HepG2 (cell line): Measurements from ENCODE around the gene GAB3. TPM values are rescaled to one million over a fixed set of nuclear protein-coding genes. Genes with fewer than 3 reads are reported as not detected.

Source experiments
- ATAC-seq: fragments of 200-7000 bp; cut with Tn5 transposase; 3 replicates; pipeline ENCODE4 v1.9.1; 2020; ENCODE audit warnings: mild to moderate bottlenecking, moderate library complexity
- BruUV-seq: library from RNA; stranded (reverse); fragments of 400-500 nt; replicated peaks from 2 replicates; lab custom pipeline; 2021; lab: Mats Ljungman, UMichigan
- CTCF ChIA-PET: fragments of 300-600 bp; formaldehyde crosslinking; extraction: SDS; loops from one replicate; lab custom pipeline; 2021; ENCODE audit warnings: low total read pairs, inconsistent platforms, low intra/inter-chr PET ratio; lab: Yijun Ruan, JAX
- POLR2A ChIA-PET: fragments of 350-600 bp; sonication (Branson Sonifier 250); formaldehyde crosslinking; loops from one replicate; lab custom pipeline; 2020; ENCODE audit warnings: antibody characterized with exemption, inconsistent platforms; lab: Yijun Ruan, JAX
- DNase-seq: peaks from one replicate; pipeline ENCODE4 v3.0.0-alpha.2; 2015; ENCODE audit warnings: low spot score
- FAIRE-seq: peaks from 3 replicates; lab custom pipeline; 2011; peaks lifted over from hg19 to GRCh38; lab: Jason Lieb, UNC
- H2AFZ ChIP-seq: one replicate; pipeline ENCODE4 v1.6.1; 2011; ENCODE audit warnings: low read length, inconsistent platforms
- H3K27ac ChIP-seq: fragments of 300-600 bp; 3 replicates; pipeline ENCODE4 v1.8.0; 2011; ENCODE audit warnings: mixed run types, mild to moderate bottlenecking, mixed read lengths, low read length, inconsistent platforms; ENCODE audit not compliant: insufficient read depth; ENCODE audit errors: extremely low read length
- H3K27me3 ChIP-seq, 2 experiments: fragments of 200-600 bp in 1 of 2; 2 replicates in 1 of 2; 3 replicates in 1 of 2; pipeline versions ENCODE4 v1.6.0 to v1.8.0; 2011; ENCODE audit warnings: low read length in 2 of 2, mild to moderate bottlenecking in 2 of 2, moderate library complexity in 2 of 2, inconsistent platforms in 1 of 2; ENCODE audit not compliant: insufficient read depth in 2 of 2, control insufficient read depth in 1 of 2
- H3K36me3 ChIP-seq, 2 experiments: fragments of 200-600 bp in 1 of 2; replicated peaks in 1 of 2; 2 replicates in 1 of 2; 3 replicates in 1 of 2; pipeline versions ENCODE4 v1.5.1 to v1.8.0; 2011; ENCODE audit warnings: low read length in 2 of 2, inconsistent platforms in 1 of 2; ENCODE audit not compliant: insufficient read depth in 2 of 2, control insufficient read depth in 1 of 2
- H3K4me1 ChIP-seq: 2 replicates; pipeline ENCODE4 v1.5.1; 2012; ENCODE audit warnings: low read length, inconsistent platforms; ENCODE audit not compliant: insufficient read depth
- H3K4me2 ChIP-seq: 2 replicates; pipeline ENCODE4 v1.6.0; 2011; ENCODE audit warnings: low read depth, low read length, inconsistent platforms
- H3K4me3 ChIP-seq, 3 experiments: fragments of 200-600 bp in 1 of 3; sonication (generic), shearing (Covaris generic) in 1 of 3; replicated peaks in 1 of 3; 2 replicates each; pipeline ENCODE4 v1.5.1; 2011 to 2016; ENCODE audit warnings: low read length in 3 of 3, inconsistent platforms in 2 of 3, low read depth in 2 of 3, mild to moderate bottlenecking in 2 of 3, control low read depth in 1 of 3, mixed read lengths in 1 of 3; ENCODE audit not compliant: insufficient read depth in 1 of 3
- H3K79me2 ChIP-seq: one replicate; pipeline ENCODE4 v1.6.1; 2011; ENCODE audit warnings: low read length, inconsistent platforms; ENCODE audit not compliant: insufficient read depth
- H3K9ac ChIP-seq: 2 replicates; pipeline ENCODE4 v1.6.0; 2011; ENCODE audit warnings: mild to moderate bottlenecking, low read depth, low read length, inconsistent platforms; ENCODE audit not compliant: insufficient read depth
- H3K9me3 ChIP-seq: 2 replicates; pipeline ENCODE4 v1.5.1; 2012; ENCODE audit warnings: mild to moderate bottlenecking, low read length
- H4K20me1 ChIP-seq: 2 replicates; pipeline ENCODE4 v1.6.0; 2011; ENCODE audit warnings: inconsistent platforms, mild to moderate bottlenecking, low read length, moderate library complexity; ENCODE audit not compliant: insufficient read depth
- CEBPB ChIP-seq: IDR thresholded peaks from 2 replicates; pipeline ENCODE4 v1.6.1; 2011; ENCODE audit warnings: low read depth, low read length, improper control_type of control experiment, borderline replicate concordance
- EP300 ChIP-seq, 3 experiments: sonication (generic) in 1 of 3; formaldehyde crosslinking in 1 of 3; IDR thresholded peaks; 2 replicates each; pipeline versions ENCODE4 v1.5.1 to v1.6.1; 2011 to 2020; ENCODE audit warnings: low read depth in 2 of 3, low read length in 2 of 3, borderline replicate concordance in 1 of 3, improper control_type of control experiment in 1 of 3, mild to moderate bottlenecking in 1 of 3, missing genetic modification reagents in 1 of 3, moderate library complexity in 1 of 3
- NFATC3 ChIP-seq: sonication (generic); formaldehyde crosslinking; IDR thresholded peaks from 2 replicates; pipeline ENCODE4 v1.5.1; 2020; ENCODE audit warnings: mild to moderate bottlenecking, missing genetic modification reagents
- SP2 ChIP-seq: sonication (generic); formaldehyde crosslinking; IDR thresholded peaks from 2 replicates; pipeline ENCODE4 v1.5.1; 2020; ENCODE audit warnings: mild to moderate bottlenecking, missing genetic modification reagents
- ZMYM2 ChIP-seq: sonication (generic); formaldehyde crosslinking; IDR thresholded peaks from 2 replicates; pipeline ENCODE4 v1.8.0; 2022; ENCODE audit warnings: mild to moderate bottlenecking, missing genetic modification reagents
- ZNF136 ChIP-seq: sonication (generic); formaldehyde crosslinking; IDR thresholded peaks from 2 replicates; pipeline ENCODE4 v1.8.1; 2022; ENCODE audit warnings: low read depth, mild to moderate bottlenecking, moderate library complexity, missing genetic modification reagents
- ZNF260 ChIP-seq: sonication (generic); formaldehyde crosslinking; IDR thresholded peaks from 2 replicates; pipeline ENCODE4 v1.4.0; 2020; ENCODE audit warnings: missing genetic modification reagents, low read depth, mild to moderate bottlenecking, borderline replicate concordance
- ZNF614 ChIP-seq: IDR thresholded peaks from 2 replicates; pipeline ENCODE4 v1.6.1; 2018; ENCODE audit warnings: missing biosample characterization, missing genetic modification reagents, inconsistent platforms, borderline replicate concordance
- ZSCAN12 ChIP-seq: sonication (generic); formaldehyde crosslinking; IDR thresholded peaks from 2 replicates; pipeline ENCODE4 v1.9.0; 2021; ENCODE audit warnings: mild to moderate bottlenecking, missing genetic modification reagents
- WGBS: methylation state at CpG from one replicate; pipeline ENCODE4 v1.1.6; 2017; ENCODE audit warnings: low lambda C conversion rate; 5-methylcytosine and 5-hydroxymethylcytosine counted together
- in situ Hi-C: cut with HindIII; loops from 2 replicates; pipeline ENCODE4 v1.10.0; 2017; ENCODE audit warnings: low pct_unique_long_range_greater_than_20kb; ENCODE audit not compliant: extremely low pct_ligation_motif_present
- intact Hi-C: fragments of 100-400 bp; cut with micrococcal nuclease; formaldehyde crosslinking; loops from one replicate; pipeline ENCODE4 v1.10.0; 2022; ENCODE audit not compliant: unreplicated experiment
- polyA plus RNA-seq, 8 experiments: library from polyadenylated mRNA; depleted of rRNA in 3 of 8; stranded (reverse) in 7 of 8; unstranded in 1 of 8; fragments of >200 nt; fragmentation: Illumina TruSeq in 4 of 8; extraction: Trizol in 4 of 8; gene quantifications; 2 replicates each; pipeline versions ENCODE4 v1.2.1 to v1.2.3, GENCODE V29; 2011 to 2016; ENCODE audit warnings: low read depth in 4 of 8, missing spikeins in 1 of 8, mixed read lengths in 1 of 8; ENCODE audit not compliant: insufficient read depth in 1 of 8
- total RNA-seq, 5 experiments: library from RNA; depleted of rRNA; stranded (reverse); fragments of >200 nt; fragmentation: Illumina TruSeq; extraction: Trizol; gene quantifications; 2 replicates each; pipeline ENCODE4 v1.2.3, GENCODE V29; 2016; ENCODE audit warnings: low read depth in 1 of 5
- TF ChIP-seq, protein P1 (sequence below): sonication (generic); formaldehyde crosslinking; IDR thresholded peaks from 2 replicates; pipeline ENCODE4 v1.4.0; 2020; ENCODE audit warnings: mild to moderate bottlenecking, missing genetic modification reagents, borderline replicate concordance
- TF ChIP-seq, protein P2 (sequence below): sonication (generic); formaldehyde crosslinking; conservative IDR thresholded peaks from 2 replicates; pipeline ENCODE4 v1.4.0; 2020; ENCODE audit warnings: missing genetic modification reagents

Gene GAB3
- total and polyA plus RNA-seq, 2 of the 13 experiments (the other 11 are each of a cell fraction or from before 2014, with no cell fraction given) = not detected

DNA sequence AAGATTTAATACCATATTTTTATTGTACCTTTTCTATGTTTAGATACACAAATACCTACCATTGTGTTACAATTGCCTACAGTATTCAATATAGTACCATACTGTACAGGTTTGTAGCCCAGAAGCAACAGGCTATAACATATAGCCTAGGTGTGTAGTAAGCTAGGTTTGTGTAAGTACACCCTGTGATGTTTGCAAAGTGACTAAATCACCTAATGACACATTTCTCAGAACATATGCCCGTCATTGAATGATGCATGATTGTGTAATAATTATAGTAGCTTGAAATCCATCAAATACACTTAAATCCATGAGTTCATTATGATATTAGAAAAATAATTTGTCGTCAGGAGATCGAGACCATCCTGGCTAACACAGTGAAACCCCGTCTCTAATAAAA is 30.8 kb downstream of the GAB3 start:
- WGBS = 50% methylated on average over 4 of the region's 4 CpGs
- no peak overlapping the region for H3K4me2 ChIP-seq
- POLR2A ChIA-PET = no interaction called here
- ATAC-seq (no peak), DNase-seq (no peak), FAIRE-seq (no peak)
- H3K9me3 ChIP-seq = no peaks in the 10 kb centered on the region
- H3K36me3 ChIP-seq = no peaks in the 10 kb centered on the region
- intact Hi-C loops = no loop called here
- H3K79me2 ChIP-seq = no peaks in the 10 kb centered on the region
- no peaks in the 10 kb centered on the region for H3K4me1 ChIP-seq
- H4K20me1 ChIP-seq = no peaks in the 10 kb centered on the region
- no peak overlapping the region for H2AFZ ChIP-seq
- H3K27ac ChIP-seq = no peak overlapping the region
- H3K9ac ChIP-seq = no peak overlapping the region
- H3K27me3 ChIP-seq = no peaks in the 10 kb centered on the region
- BruUV-seq = no TSS peak
- no peak for TF ChIP-seq EP300 (IDR thresholded peaks at IDR 0.05; ENCODE audit: low read depth in 2 of 2, low read length in 2 of 2)
- TF ChIP-seq EP300 (CRISPR knock-in tag; IDR thresholded peaks at IDR 0.05; ENCODE audit: borderline replicate concordance) = no peak
- TF ChIP-seq CEBPB = 0 out of 2 replicates have a peak, but pooled peaks have one; percentile 23
- CTCF ChIA-PET = no interaction called here
- in situ Hi-C loops = no loop called here
- no peak overlapping the region for H3K4me3 ChIP-seq

DNA sequence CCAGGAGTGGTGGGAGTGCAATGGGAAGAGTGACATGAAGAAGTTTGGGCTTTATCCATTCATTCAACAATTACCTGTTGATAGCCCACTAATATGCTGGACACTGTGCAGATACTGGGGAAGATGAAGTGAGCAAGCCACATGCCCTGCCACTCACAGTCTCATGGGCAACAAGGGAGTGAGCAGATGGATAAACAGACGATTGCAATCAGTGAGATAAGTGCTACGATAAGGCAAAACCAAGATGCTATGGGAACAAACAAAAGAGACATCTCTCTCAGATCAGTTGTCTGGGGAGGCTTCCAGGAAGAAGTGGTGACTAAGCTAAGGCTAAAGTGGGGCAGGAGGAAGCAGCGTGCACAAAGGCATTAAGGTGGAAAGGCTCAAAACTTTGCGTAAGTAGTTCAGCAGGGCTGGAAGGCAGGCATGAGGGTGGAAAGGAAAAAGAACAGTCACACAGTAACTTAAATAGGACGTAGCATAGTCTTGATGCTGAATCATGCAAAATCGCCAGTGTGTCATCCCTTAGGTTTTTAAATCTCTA is 31.7 kb downstream of the GAB3 start:
- CTCF ChIA-PET = no interaction called here
- Histone ChIP-seq H3K9me3 (no peaks in the 10 kb centered on the region), H3K36me3 (no peaks in the 10 kb centered on the region), H4K20me1 (no peaks in the 10 kb centered on the region), H3K4me3 (no peak overlapping the region), H3K4me2 (no peak overlapping the region), H3K9ac (no peak overlapping the region), H3K79me2 (no peaks in the 10 kb centered on the region), H3K4me1 (no peaks in the 10 kb centered on the region), H2AFZ (no peak overlapping the region), H3K27ac (no peak overlapping the region), H3K27me3 (no peaks in the 10 kb centered on the region)
- 18% methylated on average over 6 of the region's 6 CpGs for WGBS
- no peak for DNase-seq
- no peak for FAIRE-seq
- ATAC-seq = no peak
- POLR2A ChIA-PET = no interaction called here
- in situ Hi-C loops (no loop called here), intact Hi-C loops (no loop called here)
- no TSS peak for BruUV-seq
- no peak for TF ChIP-seq ZNF614 (CRISPR knock-in tag)
- no peak for TF ChIP-seq ZNF260 (CRISPR knock-in tag)
- TF ChIP-seq SP2 = no peak
- no peak for TF ChIP-seq ZMYM2 (CRISPR knock-in tag)
- no peak for TF ChIP-seq ZNF136 (CRISPR knock-in tag)
- no peak for TF ChIP-seq NFATC3 (CRISPR knock-in tag)
- TF ChIP-seq, protein P1, sequence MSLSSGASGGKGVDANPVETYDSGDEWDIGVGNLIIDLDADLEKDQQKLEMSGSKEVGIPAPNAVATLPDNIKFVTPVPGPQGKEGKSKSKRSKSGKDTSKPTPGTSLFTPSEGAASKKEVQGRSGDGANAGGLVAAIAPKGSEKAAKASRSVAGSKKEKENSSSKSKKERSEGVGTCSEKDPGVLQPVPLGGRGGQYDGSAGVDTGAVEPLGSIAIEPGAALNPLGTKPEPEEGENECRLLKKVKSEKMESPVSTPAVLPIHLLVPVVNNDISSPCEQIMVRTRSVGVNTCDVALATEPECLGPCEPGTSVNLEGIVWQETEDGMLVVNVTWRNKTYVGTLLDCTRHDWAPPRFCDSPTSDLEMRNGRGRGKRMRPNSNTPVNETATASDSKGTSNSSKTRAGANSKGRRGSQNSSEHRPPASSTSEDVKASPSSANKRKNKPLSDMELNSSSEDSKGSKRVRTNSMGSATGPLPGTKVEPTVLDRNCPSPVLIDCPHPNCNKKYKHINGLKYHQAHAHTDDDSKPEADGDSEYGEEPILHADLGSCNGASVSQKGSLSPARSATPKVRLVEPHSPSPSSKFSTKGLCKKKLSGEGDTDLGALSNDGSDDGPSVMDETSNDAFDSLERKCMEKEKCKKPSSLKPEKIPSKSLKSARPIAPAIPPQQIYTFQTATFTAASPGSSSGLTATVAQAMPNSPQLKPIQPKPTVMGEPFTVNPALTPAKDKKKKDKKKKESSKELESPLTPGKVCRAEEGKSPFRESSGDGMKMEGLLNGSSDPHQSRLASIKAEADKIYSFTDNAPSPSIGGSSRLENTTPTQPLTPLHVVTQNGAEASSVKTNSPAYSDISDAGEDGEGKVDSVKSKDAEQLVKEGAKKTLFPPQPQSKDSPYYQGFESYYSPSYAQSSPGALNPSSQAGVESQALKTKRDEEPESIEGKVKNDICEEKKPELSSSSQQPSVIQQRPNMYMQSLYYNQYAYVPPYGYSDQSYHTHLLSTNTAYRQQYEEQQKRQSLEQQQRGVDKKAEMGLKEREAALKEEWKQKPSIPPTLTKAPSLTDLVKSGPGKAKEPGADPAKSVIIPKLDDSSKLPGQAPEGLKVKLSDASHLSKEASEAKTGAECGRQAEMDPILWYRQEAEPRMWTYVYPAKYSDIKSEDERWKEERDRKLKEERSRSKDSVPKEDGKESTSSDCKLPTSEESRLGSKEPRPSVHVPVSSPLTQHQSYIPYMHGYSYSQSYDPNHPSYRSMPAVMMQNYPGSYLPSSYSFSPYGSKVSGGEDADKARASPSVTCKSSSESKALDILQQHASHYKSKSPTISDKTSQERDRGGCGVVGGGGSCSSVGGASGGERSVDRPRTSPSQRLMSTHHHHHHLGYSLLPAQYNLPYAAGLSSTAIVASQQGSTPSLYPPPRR (CRISPR knock-in tag) = no peak
- TF ChIP-seq, protein P2, sequence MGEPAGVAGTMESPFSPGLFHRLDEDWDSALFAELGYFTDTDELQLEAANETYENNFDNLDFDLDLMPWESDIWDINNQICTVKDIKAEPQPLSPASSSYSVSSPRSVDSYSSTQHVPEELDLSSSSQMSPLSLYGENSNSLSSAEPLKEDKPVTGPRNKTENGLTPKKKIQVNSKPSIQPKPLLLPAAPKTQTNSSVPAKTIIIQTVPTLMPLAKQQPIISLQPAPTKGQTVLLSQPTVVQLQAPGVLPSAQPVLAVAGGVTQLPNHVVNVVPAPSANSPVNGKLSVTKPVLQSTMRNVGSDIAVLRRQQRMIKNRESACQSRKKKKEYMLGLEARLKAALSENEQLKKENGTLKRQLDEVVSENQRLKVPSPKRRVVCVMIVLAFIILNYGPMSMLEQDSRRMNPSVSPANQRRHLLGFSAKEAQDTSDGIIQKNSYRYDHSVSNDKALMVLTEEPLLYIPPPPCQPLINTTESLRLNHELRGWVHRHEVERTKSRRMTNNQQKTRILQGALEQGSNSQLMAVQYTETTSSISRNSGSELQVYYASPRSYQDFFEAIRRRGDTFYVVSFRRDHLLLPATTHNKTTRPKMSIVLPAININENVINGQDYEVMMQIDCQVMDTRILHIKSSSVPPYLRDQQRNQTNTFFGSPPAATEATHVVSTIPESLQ (CRISPR knock-in tag) = no peak
- TF ChIP-seq ZSCAN12 (CRISPR knock-in tag) = no peak
